Kidney tubule cell (primary cell): ENCODE data around the gene ANKS4B.
A peak's percentile ranks its signal among the peaks of the same experiment; 100 is the strongest.
"Not testable (repeated sequence)": the region's sequence is repeated elsewhere in the genome, so short reads cannot be mapped to it uniquely, and the experiment has no call there.

ENCODE experiments used
- DNase-seq: peaks from one replicate; pipeline ENCODE4 v3.0.0-alpha.2; 2018; ENCODE audit warnings: low spot score

Gene ANKS4B

DNA sequence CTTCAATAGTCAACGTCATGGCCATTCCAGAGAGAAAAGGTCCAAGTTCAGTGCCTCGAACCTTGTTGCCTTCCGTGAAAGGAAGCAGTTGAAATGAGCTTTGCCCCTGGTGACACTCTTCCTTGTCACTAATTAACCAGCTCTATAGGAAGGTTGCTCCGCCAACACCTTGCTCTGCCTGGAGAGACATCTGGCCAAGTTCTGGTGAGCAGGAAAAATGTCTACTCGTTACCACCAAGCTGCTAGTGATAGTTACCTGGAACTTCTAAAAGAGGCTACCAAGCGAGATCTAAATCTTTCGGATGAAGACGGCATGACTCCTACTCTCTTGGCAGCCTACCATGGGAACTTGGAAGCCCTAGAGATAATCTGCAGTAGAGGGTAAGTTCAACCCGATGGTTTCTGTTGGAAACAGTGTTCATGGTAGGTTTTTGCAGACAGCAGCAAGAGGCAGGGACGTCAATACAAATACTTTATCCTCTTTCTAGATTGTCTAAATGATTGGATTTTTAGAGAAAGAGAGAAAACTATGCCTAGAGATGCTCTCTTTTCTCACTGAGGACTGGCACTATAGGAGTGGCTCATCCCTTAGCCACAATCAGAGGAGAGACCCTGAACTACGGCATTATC lies at the start of gene ANKS4B:
Gene ANKS4B (plus strand): TSS at position 179 of the 630 bp plus-strand sequence. CDS start 39 bp downstream, at position 218.
- peak; percentile 2 for DNase-seq

DNA sequence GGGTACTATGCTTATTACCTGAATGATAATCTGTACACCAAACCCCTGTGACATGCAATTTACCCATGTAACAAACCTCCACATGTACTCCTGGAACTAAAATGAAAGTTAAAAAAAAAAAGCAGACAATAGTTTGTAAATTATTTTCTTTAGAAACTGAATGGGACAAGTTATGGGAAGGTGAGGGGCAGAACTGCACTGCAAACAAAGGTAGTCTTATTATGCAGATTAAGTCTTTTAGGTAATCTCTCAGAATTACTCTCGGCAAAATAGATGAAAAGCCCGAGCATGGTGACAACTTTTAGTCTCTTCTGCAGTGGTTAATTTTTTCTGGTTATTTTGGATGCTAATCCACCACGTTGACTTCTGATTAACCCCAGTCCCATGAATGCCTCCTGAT lies 49.5 kb upstream of the ANKS4B start:
- DNase-seq: no peak

- peak; percentile 89 for DNase-seq
These were observed 48.7 kb upstream of the ANKS4B start for GRCh38 chr16:21184834-21185233.

- DNase-seq: no peak
These were observed 47.7 kb upstream of the ANKS4B start for GRCh38 chr16:21185659-21186325.

DNA sequence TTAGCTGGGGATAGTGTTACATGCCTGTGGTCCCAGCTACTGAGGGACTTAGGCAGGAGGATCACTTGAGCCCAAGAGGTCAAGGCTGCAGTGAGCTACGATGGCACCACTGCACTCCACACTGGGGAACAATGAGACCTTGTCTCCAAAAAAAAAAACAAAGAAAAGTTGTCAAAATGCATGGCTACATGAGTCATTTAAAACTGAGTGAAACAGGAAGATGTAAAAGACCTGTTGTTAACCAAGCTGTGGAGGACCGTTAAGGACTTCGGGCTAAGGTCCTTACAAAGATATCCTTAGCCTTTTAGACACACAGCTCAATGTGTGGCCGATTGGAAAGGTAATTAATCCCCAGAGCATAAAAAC lies 47.2 kb upstream of the ANKS4B start:
- DNase-seq: peak; percentile 22

- no peak for DNase-seq
These were observed 44.2 kb upstream of the ANKS4B start for GRCh38 chr16:21189311-21189710.

GRCh38 chr16:21190013-21190412 lies 43.5 kb upstream of the ANKS4B start:
- no peak for DNase-seq

DNA sequence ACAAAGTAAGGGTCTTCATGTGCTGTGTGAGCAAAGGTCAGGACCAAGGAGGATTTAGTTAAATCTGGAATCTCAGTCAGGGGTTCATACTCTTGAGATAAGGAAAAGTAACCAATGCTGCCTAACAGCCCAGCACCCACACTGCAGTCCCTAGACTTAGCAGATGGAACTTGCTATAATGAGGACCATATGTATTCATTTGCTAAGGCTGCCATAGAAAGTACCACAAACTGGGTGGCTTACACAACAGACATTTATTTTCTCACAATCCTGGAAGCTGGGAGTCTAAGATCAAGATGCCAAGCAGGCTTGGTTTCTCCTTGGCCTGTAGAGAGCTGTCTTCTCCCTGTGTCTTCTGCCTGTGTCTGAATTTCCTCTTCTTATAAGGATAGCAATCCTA lies 42.9 kb upstream of the ANKS4B start:
- no peak for DNase-seq

GRCh38 chr16:21192991-21193390 lies 40.5 kb upstream of the ANKS4B start:
- no peak for DNase-seq

- DNase-seq: peak; percentile 25
These were observed 38.7 kb upstream of the ANKS4B start for GRCh38 chr16:21194771-21195301.

- not testable (repeated sequence) for DNase-seq
These were observed 38.2 kb upstream of the ANKS4B start for GRCh38 chr16:21195330-21195729.

GRCh38 chr16:21197112-21197511 lies 36.4 kb upstream of the ANKS4B start:
- DNase-seq: no peak

DNA sequence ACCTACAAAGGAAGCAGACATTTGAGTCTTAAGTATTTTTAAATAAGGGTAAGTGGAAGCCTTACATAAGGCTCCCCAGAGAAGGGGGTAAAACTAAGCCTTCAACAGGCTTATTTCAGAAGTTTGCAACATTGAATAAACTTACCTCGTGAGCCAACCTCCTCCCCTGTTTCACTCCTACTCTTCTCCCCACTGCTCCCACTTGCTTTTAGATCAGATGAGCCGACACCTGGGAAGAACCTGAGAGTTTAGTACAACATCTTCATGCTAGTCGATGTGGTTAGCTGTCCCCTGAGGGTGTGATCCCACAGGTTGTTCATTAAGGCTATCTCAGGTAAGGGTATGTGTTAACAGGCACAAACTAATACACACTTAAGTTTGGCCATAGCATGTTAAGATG lies 35.9 kb upstream of the ANKS4B start:
- DNase-seq: no peak

DNA sequence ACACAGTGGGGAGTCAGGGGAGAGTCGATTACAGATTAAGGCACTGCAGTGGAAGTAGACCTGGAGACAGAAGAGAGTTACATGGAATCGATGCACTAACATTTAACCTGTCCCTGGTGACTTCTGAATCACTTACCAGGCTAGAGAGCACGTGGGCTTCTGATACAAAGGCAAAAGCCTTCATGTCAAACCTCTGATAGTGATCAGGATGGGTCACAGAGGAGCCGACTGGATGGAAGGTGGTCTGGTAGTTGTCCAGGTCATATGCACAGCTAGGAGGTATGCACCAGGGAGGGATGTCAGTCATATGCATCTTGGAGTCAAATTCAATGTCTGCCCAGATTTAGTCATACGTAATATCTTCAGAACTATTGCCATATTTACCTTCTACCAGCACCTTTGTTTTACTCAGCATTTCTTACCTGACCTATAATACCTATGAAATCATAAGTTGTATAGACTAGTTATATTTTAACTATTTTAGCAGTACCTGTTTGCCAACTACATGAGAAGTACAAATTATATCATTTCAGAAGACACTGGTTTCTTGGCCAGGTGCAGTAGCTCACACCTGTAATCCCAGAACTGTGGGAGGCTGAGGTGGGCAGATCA lies 33.8 kb upstream of the ANKS4B start:
- no peak for DNase-seq

DNA sequence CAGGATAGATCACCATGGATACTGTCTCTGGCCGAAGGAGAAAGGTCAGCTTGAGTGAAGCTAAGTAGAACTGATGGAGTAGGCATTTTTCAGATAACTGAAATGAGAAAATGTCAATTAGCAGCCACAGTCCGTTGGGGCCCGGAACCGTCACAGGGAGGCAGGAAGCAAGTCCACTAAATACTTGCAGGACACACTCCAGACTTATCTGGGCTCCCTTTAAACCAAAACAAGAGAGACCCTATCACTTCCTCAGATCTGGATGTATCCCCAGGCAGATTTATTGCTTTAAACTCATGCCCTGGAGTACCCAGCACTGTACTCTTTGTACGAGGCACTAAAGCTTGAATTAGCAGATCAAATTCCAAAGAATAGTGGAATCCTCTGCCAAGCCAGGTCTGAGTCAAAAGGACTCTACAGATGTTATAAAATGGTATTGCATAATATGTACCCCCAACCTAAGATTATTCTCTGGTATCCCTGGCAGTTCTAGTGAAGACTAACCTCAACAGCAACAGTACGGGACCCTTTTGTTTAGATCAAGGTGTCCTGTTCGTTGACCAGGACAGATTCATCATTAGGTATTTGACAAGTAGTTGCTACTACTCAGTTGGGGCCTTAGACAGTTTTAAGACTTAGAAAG lies 30.2 kb upstream of the ANKS4B start:
- DNase-seq: no peak

- DNase-seq: peak; percentile 39
These were observed 28.2 kb upstream of the ANKS4B start for GRCh38 chr16:21205303-21205702.

DNA sequence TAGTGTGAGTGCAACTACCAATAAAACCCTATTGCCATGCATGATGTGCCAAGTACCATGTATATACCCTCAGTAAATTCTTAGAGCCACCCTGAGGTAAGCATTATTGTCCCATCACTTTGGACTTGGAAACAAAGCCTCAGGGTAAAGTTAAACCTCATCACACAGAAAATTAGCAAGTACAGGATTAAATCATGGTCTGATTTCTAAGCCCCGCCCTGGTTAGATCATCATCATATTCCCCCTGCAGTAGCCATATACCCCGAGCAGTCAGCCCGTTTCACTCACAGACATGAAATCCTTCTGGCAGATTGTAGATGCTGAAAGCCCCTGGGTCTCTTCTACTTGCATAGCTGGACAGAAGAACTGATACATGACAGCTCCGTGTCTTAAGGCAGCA lies 26.9 kb upstream of the ANKS4B start:
- DNase-seq: no peak

- DNase-seq: no peak
These were observed 24.9 kb upstream of the ANKS4B start for GRCh38 chr16:21208446-21209230.

DNA sequence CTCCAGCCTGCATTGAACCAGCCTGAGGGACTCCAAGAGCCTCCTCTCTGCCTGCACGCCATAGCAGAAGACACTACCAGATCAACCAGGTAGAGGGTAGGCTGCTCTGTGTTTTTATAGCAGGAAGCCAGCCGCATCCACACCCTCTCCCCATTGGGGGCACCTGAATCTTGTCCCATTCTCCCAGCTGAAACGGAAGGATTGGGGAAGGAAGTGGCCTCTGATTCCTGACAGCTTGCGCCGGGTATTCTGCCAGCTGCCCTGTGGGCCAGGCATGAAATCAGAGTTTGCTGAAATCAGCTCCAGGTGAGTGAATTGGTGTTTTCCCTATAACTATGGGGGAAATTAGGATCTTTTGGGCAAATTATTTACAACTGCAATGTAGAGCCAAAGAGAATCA lies 22.0 kb upstream of the ANKS4B start, which contains the start of gene ZP2:
Gene ZP2 (minus strand): TSS at position 89 of the 400 bp plus-strand sequence. CDS start 27 bp downstream, at position 62.
- DNase-seq: no peak

- no peak for DNase-seq
These were observed 19.4 kb upstream of the ANKS4B start for GRCh38 chr16:21214086-21214485.

GRCh38 chr16:21217121-21217520 lies 16.4 kb upstream of the ANKS4B start:
- DNase-seq: no peak

DNA sequence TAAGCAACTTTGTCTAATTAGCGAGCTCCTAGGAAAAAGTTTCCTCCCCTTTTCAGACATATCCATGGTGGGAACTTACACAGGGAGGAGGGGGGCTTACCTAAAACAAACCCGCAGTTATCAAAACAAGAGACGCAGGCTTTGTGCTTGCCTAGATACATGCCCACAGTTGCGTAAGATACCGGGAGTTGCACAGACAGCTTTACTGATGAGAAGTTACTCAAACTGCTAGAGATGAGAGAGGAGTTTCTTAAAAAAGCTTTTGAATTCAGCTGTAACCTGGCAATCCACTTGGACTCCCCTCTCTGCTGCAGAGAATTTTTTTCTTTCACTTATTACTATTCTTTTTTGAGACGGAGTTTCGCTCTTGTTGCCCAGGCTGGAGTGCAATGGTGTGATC lies 15.3 kb upstream of the ANKS4B start:
- no peak for DNase-seq
